Left lobe of liver (tissue), 2 donors: ENCODE results near the gene THSD4. TPM values are rescaled to one million over a fixed set of nuclear protein-coding genes. Genes with fewer than 3 reads are reported as not detected.
A peak's percentile ranks its signal among the peaks of the same experiment; 100 is the strongest.

ENCODE experiments used
- ATAC-seq: fragments of 200-7000 bp; cut with Tn5 transposase; one replicate; pipeline ENCODE4 v1.9.1; 2020; ENCODE audit warnings: mild to moderate bottlenecking, moderate library complexity
- DNase-seq: peaks from one replicate; pipeline ENCODE4 v3.0.0-alpha.2; 2020; ENCODE audit warnings: low spot score
- total RNA-seq: library from RNA; stranded (reverse); gene quantifications from one replicate; pipeline ENCODE4 v1.2.1, GENCODE V29; 2021
- donor health status: DM: no; HTN: no; CAD: no; lungs with moderate emphysema.
- donor health status: DM: no; HTN: yes; CAD: no.

Gene THSD4
- total RNA-seq, 1 donor from 2014 or later, result 19.5 TPM

GRCh38 chr15:71443538-71443937, 328.3 kb downstream of the THSD4 start:
- DNase-seq (no peak), ATAC-seq (peak; percentile 75)

- ATAC-seq (peak; percentile 58), DNase-seq (no peak)
Measured at GRCh38 chr15:71444032-71444810, 328.9 kb downstream of the THSD4 start.

GRCh38 chr15:71444866-71445590, 329.8 kb downstream of the THSD4 start:
- no peak for ATAC-seq

GRCh38 chr15:71447328-71448250, 332.3 kb downstream of the THSD4 start:
- DNase-seq, result no peak
- ATAC-seq, result peak; percentile 55

More at GRCh38 chr15:71444866-71445590, 329.8 kb downstream of the THSD4 start:
- DNase-seq, result no peak

GRCh38 chr15:71448688-71449114, 333.4 kb downstream of the THSD4 start:
- ATAC-seq (peak; percentile 84), DNase-seq (no peak)

- DNase-seq (no peak), ATAC-seq (no peak)
Measured at GRCh38 chr15:71449363-71449762, 334.1 kb downstream of the THSD4 start.

GRCh38 chr15:71449956-71450355, 334.7 kb downstream of the THSD4 start:
- ATAC-seq (no peak), DNase-seq (no peak)

GRCh38 chr15:71451130-71451529, 335.9 kb downstream of the THSD4 start:
- DNase-seq (no peak), ATAC-seq (no peak)

- DNase-seq (no peak), ATAC-seq (peak; percentile 38)
Measured at GRCh38 chr15:71452893-71453292, 337.6 kb downstream of the THSD4 start.

- ATAC-seq, result no peak
Measured at GRCh38 chr15:71454462-71454996, 339.3 kb downstream of the THSD4 start.

GRCh38 chr15:71455107-71455506, 339.8 kb downstream of the THSD4 start:
- DNase-seq (no peak), ATAC-seq (no peak)

More at GRCh38 chr15:71454462-71454996, 339.3 kb downstream of the THSD4 start:
- DNase-seq, result no peak

- DNase-seq, result no peak
- no peak for ATAC-seq
Measured at GRCh38 chr15:71455878-71456277, 340.6 kb downstream of the THSD4 start.

GRCh38 chr15:71456362-71456761, 341.1 kb downstream of the THSD4 start:
- ATAC-seq (no peak), DNase-seq (no peak)

GRCh38 chr15:71456811-71457210, 341.5 kb downstream of the THSD4 start:
- ATAC-seq, result peak; percentile 49

GRCh38 chr15:71458089-71458660, 342.9 kb downstream of the THSD4 start:
- DNase-seq, result no peak
- no peak for ATAC-seq

More at GRCh38 chr15:71456811-71457210, 341.5 kb downstream of the THSD4 start:
- DNase-seq, result no peak

GRCh38 chr15:71461748-71462147, 346.5 kb downstream of the THSD4 start:
- ATAC-seq (peak; percentile 62), DNase-seq (no peak)

- ATAC-seq, result peak; percentile 31
- no peak for DNase-seq
Measured at GRCh38 chr15:71462638-71463037, 347.4 kb downstream of the THSD4 start.

- ATAC-seq (no peak), DNase-seq (no peak)
Measured at GRCh38 chr15:71463156-71463665, 347.9 kb downstream of the THSD4 start.

GRCh38 chr15:71465131-71465955, 350.1 kb downstream of the THSD4 start:
- DNase-seq (no peak), ATAC-seq (no peak)
